ENCODE data around the gene EFTUD2. TPM values are rescaled to one million over a fixed set of nuclear protein-coding genes. Genes with fewer than 3 reads are reported as not detected.

Gene EFTUD2
- total and polyA plus RNA-seq, 2 of the 4 experiments (the other 2 are of a cell fraction): 72.5 to 126 TPM

DNA sequence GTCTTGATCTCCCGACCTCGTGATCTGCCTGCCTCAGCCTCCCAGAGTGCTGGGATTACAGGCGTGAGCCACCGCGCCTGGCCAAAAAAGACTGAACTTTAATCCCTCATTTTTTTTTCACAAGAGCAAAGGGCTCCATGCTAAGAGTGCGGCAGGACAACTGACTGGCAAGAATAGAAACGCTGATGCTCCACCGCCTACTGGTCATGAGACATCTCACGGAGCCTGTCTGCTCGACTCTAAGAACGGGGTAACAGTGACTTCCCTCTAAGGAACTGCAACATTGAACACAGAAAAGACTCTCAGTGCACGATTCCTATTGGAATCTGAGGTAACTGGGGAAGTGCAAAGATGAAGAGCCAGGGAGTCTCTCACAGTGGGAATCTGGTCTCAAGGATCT is 27.7 kb downstream of the EFTUD2 start:
- H3K27me3 ChIP-seq (ENCODE audit: control insufficient read depth, insufficient read depth, low read length): no peaks in the 10 kb centered on the region

More for the DNA sequence above, 27.7 kb downstream of the EFTUD2 start:
- Histone ChIP-seq H4K20me1 (ENCODE audit: insufficient read depth, low read length) (no peaks in the 10 kb centered on the region), H3K9me1 (ENCODE audit: insufficient read depth, low read length) (no peaks in the 10 kb centered on the region), H2BK5ac (ENCODE audit: low read depth, low read length, poor library complexity, severe bottlenecking) (no peak overlapping the region), H2BK15ac (ENCODE audit: low read depth, low read length) (no peak overlapping the region), H2BK20ac (ENCODE audit: low read depth, low read length) (no peak overlapping the region), H2AFZ (replicated peaks; ENCODE audit: low read length, poor library complexity) (no peak overlapping the region), H3K27ac (ENCODE audit: insufficient read depth, low read length) (no peak overlapping the region), H3K4me2 (ENCODE audit: low read depth, low read length) (no peak overlapping the region), H3K79me1 (ENCODE audit: low read depth in 1 of 2, low read length in 2 of 2) (peaks cover 0 to 18% of the 10 kb centered on the region in 2 experiments; a peak in 2 of 4 replicates), H3K36me3 (ENCODE audit: control insufficient read depth, insufficient read depth, low read length) (peaks cover 50% of the 10 kb centered on the region), H2AK9ac (replicated peaks; ENCODE audit: low read depth, low read length, poor library complexity) (no peak overlapping the region), H3K23ac (ENCODE audit: low read depth, low read length) (no peak overlapping the region), H2BK120ac (ENCODE audit: low read depth, low read length) (no peak overlapping the region), H4K91ac (ENCODE audit: insufficient read depth, low read depth, low read length) (no peak overlapping the region), H3K56ac (ENCODE audit: extremely low read depth, insufficient read depth, low read length) (no peak overlapping the region), H3K4me1 (ENCODE audit: control insufficient read depth, insufficient read depth, low read length) (no peaks in the 10 kb centered on the region), H3K9me3 (ENCODE audit: control insufficient read depth, insufficient read depth, low read length) (no peaks in the 10 kb centered on the region), H3K4ac (ENCODE audit: low read depth, low read length) (no peak overlapping the region), H3K4me3 (ENCODE audit: insufficient read depth, low read depth, low read length) (no peak overlapping the region), H3K18ac (ENCODE audit: low read depth, low read length) (no peak overlapping the region), H2AK5ac (ENCODE audit: low read depth, low read length) (no peak overlapping the region), H4K8ac (ENCODE audit: low read depth in 2 of 2, low read length in 2 of 2) (no peak overlapping the region), H4K5ac (ENCODE audit: low read depth, low read length) (no peak overlapping the region), H3K14ac (replicated peaks; ENCODE audit: low read depth, low read length) (no peak overlapping the region), H3K9ac (ENCODE audit: low read depth, low read length) (no peak overlapping the region)
- BruUV-seq (replicated peaks): no TSS peak
- no peak for TF ChIP-seq FOS (IDR thresholded peaks at IDR 0.05; ENCODE audit: low read depth, low read length)
- TF ChIP-seq MAFK (IDR thresholded peaks at IDR 0.05; ENCODE audit: low read depth, low read length): no peak
- TF ChIP-seq NFE2L2 (IDR thresholded peaks at IDR 0.05; ENCODE audit: low read depth, low read length): no peak
- no peak for TF ChIP-seq BHLHE40 (IDR thresholded peaks at IDR 0.05; ENCODE audit: low read depth, low read length)
- no peak for TF ChIP-seq POLR2A (IDR thresholded peaks at IDR 0.05; ENCODE audit: low read depth, low read length)
- TF ChIP-seq SMC3 (IDR thresholded peaks at IDR 0.05; ENCODE audit: low read depth, low read length): no peak
- TF ChIP-seq, protein P1, sequence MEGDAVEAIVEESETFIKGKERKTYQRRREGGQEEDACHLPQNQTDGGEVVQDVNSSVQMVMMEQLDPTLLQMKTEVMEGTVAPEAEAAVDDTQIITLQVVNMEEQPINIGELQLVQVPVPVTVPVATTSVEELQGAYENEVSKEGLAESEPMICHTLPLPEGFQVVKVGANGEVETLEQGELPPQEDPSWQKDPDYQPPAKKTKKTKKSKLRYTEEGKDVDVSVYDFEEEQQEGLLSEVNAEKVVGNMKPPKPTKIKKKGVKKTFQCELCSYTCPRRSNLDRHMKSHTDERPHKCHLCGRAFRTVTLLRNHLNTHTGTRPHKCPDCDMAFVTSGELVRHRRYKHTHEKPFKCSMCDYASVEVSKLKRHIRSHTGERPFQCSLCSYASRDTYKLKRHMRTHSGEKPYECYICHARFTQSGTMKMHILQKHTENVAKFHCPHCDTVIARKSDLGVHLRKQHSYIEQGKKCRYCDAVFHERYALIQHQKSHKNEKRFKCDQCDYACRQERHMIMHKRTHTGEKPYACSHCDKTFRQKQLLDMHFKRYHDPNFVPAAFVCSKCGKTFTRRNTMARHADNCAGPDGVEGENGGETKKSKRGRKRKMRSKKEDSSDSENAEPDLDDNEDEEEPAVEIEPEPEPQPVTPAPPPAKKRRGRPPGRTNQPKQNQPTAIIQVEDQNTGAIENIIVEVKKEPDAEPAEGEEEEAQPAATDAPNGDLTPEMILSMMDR (conservative IDR thresholded peaks at IDR 0.05; ENCODE audit: low read depth, low read length): no peak
- TF ChIP-seq MAZ (IDR thresholded peaks at IDR 0.05; ENCODE audit: borderline replicate concordance, low read depth, low read length): no peak
- TF ChIP-seq, protein P2, sequence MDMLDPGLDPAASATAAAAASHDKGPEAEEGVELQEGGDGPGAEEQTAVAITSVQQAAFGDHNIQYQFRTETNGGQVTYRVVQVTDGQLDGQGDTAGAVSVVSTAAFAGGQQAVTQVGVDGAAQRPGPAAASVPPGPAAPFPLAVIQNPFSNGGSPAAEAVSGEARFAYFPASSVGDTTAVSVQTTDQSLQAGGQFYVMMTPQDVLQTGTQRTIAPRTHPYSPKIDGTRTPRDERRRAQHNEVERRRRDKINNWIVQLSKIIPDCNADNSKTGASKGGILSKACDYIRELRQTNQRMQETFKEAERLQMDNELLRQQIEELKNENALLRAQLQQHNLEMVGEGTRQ (IDR thresholded peaks at IDR 0.05; ENCODE audit: low read depth, low read length): no peak
- TF ChIP-seq, protein P3, sequence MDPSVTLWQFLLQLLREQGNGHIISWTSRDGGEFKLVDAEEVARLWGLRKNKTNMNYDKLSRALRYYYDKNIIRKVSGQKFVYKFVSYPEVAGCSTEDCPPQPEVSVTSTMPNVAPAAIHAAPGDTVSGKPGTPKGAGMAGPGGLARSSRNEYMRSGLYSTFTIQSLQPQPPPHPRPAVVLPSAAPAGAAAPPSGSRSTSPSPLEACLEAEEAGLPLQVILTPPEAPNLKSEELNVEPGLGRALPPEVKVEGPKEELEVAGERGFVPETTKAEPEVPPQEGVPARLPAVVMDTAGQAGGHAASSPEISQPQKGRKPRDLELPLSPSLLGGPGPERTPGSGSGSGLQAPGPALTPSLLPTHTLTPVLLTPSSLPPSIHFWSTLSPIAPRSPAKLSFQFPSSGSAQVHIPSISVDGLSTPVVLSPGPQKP (IDR thresholded peaks at IDR 0.05; ENCODE audit: borderline replicate concordance, low read depth, low read length): no peak
- no peak for TF ChIP-seq MXI1 (IDR thresholded peaks at IDR 0.05; ENCODE audit: borderline replicate concordance, low read depth, low read length)
- TF ChIP-seq RAD21 (IDR thresholded peaks at IDR 0.05; ENCODE audit: low read length): no peak
- TF ChIP-seq RCOR1 (IDR thresholded peaks at IDR 0.05; ENCODE audit: insufficient replicate concordance, low read length): no peak
- TF ChIP-seq CHD1 (IDR thresholded peaks at IDR 0.05; ENCODE audit: low read depth, low read length): no peak
- no peak for TF ChIP-seq RFX5 (IDR thresholded peaks at IDR 0.05; ENCODE audit: low read depth, low read length)
- no peak for TF ChIP-seq CEBPB (IDR thresholded peaks at IDR 0.05; ENCODE audit: low read depth, low read length)
- WGBS, 2 experiments (ENCODE audit: extremely low coverage in 2 of 2, insufficient read length in 1 of 2): 96% methylated on average over 4 of the region's 12 CpGs; no CpG with 5 or more reads in 1 of the 2 experiments
- CTCF ChIA-PET: no interaction called here
- in situ Hi-C loops (cut with MboI; ENCODE audit: low sequenced_read_pairs) (no loop called here), intact Hi-C loops (cut with micrococcal nuclease) (no loop called here), dilution Hi-C loops (cut with HindIII; ENCODE audit: low sequenced_read_pairs, unreplicated experiment) (no loop called here)
- POLR2A ChIA-PET (ENCODE audit: unreplicated experiment): no interaction called here
- ATAC-seq (ENCODE audit: low read depth): no peak
- no peak for DNase-seq

Measured in IMR-90 (cell line).